ENCODE measurements around the gene TMEM207. TPM values are rescaled to one million over a fixed set of nuclear protein-coding genes. Genes with fewer than 3 reads are reported as not detected.

The TMEM207 gene
- not detected for total RNA-seq

- H3K4me1 Mint-ChIP-seq (ENCODE audit: low read depth), result peaks cover 8% of the 10 kb centered on the region
- intact Hi-C loops (cut with micrococcal nuclease), result no loop called here
Measured at GRCh38 chr3:190449801-190450200, at the start of gene TMEM207. Gene TMEM207 (minus strand): TSS chr3:190449901. CDS start chr3:190449809, 92 bp downstream.

DNA sequence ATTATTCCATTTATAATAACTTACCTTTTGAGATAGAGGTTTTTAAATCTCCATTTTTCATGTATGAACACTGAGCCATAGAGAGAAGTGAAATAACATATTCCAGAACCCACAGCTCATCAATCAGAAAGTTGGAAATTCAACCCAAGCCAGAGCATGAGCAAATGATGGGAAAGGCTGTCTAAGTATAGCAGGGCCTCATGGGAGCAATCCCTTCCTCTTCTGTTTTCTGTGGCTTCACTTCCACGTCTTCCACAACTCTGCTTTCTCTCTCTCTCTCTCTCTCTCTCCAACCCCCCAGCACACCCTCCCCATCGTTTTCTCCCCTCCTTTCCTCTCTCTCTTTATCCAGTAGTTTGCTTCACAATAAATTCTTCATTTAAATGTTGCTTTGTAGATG lies 49.4 kb upstream of the TMEM207 start:
- Mint-ChIP-seq H3K9me3 (no peaks in the 10 kb centered on the region), H3K27me3 (ENCODE audit: low read depth) (peaks cover 29% of the 10 kb centered on the region), H3K36me3 (ENCODE audit: low read depth) (no peaks in the 10 kb centered on the region), H3K27ac (no peak overlapping the region), H3K4me3 (no peak overlapping the region), H3K4me1 (ENCODE audit: low read depth) (peaks cover 4% of the 10 kb centered on the region)
- no peak for DNase-seq
- CTCF ChIA-PET, result no interaction called here
- intact Hi-C loops (cut with micrococcal nuclease), result no loop called here

More at GRCh38 chr3:190449801-190450200, at the start of gene TMEM207:
- H3K9me3 Mint-ChIP-seq, result no peaks in the 10 kb centered on the region
- H3K36me3 Mint-ChIP-seq (ENCODE audit: low read depth), result no peaks in the 10 kb centered on the region
- DNase-seq, result no peak
- H3K4me3 Mint-ChIP-seq, result no peak within 1 kb of the TSS
- H3K27me3 Mint-ChIP-seq (ENCODE audit: low read depth), result peaks cover 2% of the 10 kb centered on the region
- H3K27ac Mint-ChIP-seq, result no peak within 1 kb of the TSS
- CTCF ChIA-PET, result interaction anchor here (1.1 kb wide), 1 partner anchor 417 kb away, joined by 3 read pairs; no protein-coding TSS in a partner anchor

GRCh38 chr3:190498293-190498692 lies 48.6 kb upstream of the TMEM207 start:
- DNase-seq, result no peak
- intact Hi-C loops (cut with micrococcal nuclease), result no loop called here
- Mint-ChIP-seq H3K9me3 (no peaks in the 10 kb centered on the region), H3K36me3 (ENCODE audit: low read depth) (no peaks in the 10 kb centered on the region), H3K27me3 (ENCODE audit: low read depth) (peaks cover 30% of the 10 kb centered on the region), H3K4me3 (no peak overlapping the region), H3K27ac (no peak overlapping the region), H3K4me1 (ENCODE audit: low read depth) (peaks cover 4% of the 10 kb centered on the region)
- CTCF ChIA-PET, result no interaction called here

GRCh38 chr3:190497811-190498210 lies 48.1 kb upstream of the TMEM207 start:
- Mint-ChIP-seq H3K4me3 (no peak overlapping the region), H3K4me1 (ENCODE audit: low read depth) (peaks cover 7% of the 10 kb centered on the region), H3K27ac (no peak overlapping the region), H3K27me3 (ENCODE audit: low read depth) (peaks cover 34% of the 10 kb centered on the region), H3K9me3 (no peaks in the 10 kb centered on the region), H3K36me3 (ENCODE audit: low read depth) (no peaks in the 10 kb centered on the region)
- no peak for DNase-seq
- intact Hi-C loops (cut with micrococcal nuclease), result no loop called here
- CTCF ChIA-PET, result no interaction called here

GRCh38 chr3:190496859-190497258 lies 47.2 kb upstream of the TMEM207 start:
- intact Hi-C loops (cut with micrococcal nuclease), result no loop called here
- CTCF ChIA-PET, result interaction anchor here (0.6 kb wide), 1 partner anchor 365 kb away, joined by 6 read pairs; no protein-coding TSS in a partner anchor
- Mint-ChIP-seq H3K27me3 (ENCODE audit: low read depth) (peaks cover 34% of the 10 kb centered on the region), H3K27ac (no peak overlapping the region), H3K9me3 (no peaks in the 10 kb centered on the region), H3K4me1 (ENCODE audit: low read depth) (peaks cover 16% of the 10 kb centered on the region), H3K4me3 (no peak overlapping the region), H3K36me3 (ENCODE audit: low read depth) (no peaks in the 10 kb centered on the region)
- DNase-seq, result no peak

DNA sequence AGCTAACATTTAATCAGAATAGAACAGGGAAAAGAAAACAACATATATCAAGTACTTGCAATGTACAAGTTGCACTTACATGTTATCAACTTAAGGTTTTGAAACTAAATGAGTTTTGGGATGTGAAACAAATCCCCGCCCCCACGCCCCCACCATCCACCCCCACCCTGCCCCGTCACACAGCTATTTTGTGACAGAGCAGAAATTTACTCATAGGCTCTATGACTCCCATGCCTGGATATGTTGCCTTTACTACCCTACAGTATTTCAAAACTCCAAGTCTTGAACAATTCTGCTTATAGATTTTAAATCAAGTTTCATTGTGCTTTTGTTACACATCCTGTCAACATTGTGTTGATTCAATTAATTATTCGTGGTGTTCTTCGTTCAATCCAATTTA lies 46.1 kb upstream of the TMEM207 start:
- H3K9me3 Mint-ChIP-seq, result no peaks in the 10 kb centered on the region
- no peak for DNase-seq
- peaks cover 33% of the 10 kb centered on the region for H3K27me3 Mint-ChIP-seq (ENCODE audit: low read depth)
- H3K4me3 Mint-ChIP-seq, result no peak overlapping the region
- intact Hi-C loops (cut with micrococcal nuclease), result no loop called here
- H3K4me1 Mint-ChIP-seq (ENCODE audit: low read depth), result peaks cover 24% of the 10 kb centered on the region
- CTCF ChIA-PET, result no interaction called here
- H3K27ac Mint-ChIP-seq, result no peak overlapping the region
- no peaks in the 10 kb centered on the region for H3K36me3 Mint-ChIP-seq (ENCODE audit: low read depth)

DNA sequence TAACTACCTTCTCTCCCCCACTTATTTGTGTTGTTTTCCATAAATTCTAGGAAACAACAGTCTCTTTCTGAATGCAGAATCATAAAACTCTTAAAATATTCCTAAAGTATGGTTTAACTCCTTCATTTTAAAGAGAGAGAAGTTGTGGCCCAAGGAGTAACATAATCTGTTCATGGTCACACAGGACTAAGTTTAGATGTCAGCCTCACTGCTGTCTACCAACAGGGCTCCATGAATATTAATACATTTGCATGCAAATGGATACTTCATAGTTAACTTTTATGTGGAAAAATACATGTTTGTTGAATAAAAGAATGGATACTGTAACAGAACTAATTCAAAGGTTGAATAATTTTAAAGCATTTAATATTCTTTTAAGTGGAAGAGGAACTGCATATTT lies 45.7 kb upstream of the TMEM207 start:
- no peak for DNase-seq
- CTCF ChIA-PET, result no interaction called here
- no peaks in the 10 kb centered on the region for H3K36me3 Mint-ChIP-seq (ENCODE audit: low read depth)
- intact Hi-C loops (cut with micrococcal nuclease), result no loop called here
- no peak overlapping the region for H3K4me3 Mint-ChIP-seq
- no peak overlapping the region for H3K27ac Mint-ChIP-seq
- H3K9me3 Mint-ChIP-seq, result no peaks in the 10 kb centered on the region
- H3K4me1 Mint-ChIP-seq (ENCODE audit: low read depth), result peaks cover 24% of the 10 kb centered on the region
- H3K27me3 Mint-ChIP-seq (ENCODE audit: low read depth), result peaks cover 34% of the 10 kb centered on the region

- Mint-ChIP-seq H3K36me3 (ENCODE audit: low read depth) (no peaks in the 10 kb centered on the region), H3K27ac (no peak overlapping the region), H3K4me3 (no peak overlapping the region), H3K4me1 (ENCODE audit: low read depth) (peaks cover 24% of the 10 kb centered on the region), H3K9me3 (no peaks in the 10 kb centered on the region), H3K27me3 (ENCODE audit: low read depth) (peaks cover 36% of the 10 kb centered on the region)
- DNase-seq, result no peak
- intact Hi-C loops (cut with micrococcal nuclease), result loop anchor here (5.0 kb wide), 2 partner anchors 173 to 653 kb away; partner anchors contain the start of gene CLDN1
- CTCF ChIA-PET, result no interaction called here
Measured at GRCh38 chr3:190494907-190495306, 45.2 kb upstream of the TMEM207 start.

DNA sequence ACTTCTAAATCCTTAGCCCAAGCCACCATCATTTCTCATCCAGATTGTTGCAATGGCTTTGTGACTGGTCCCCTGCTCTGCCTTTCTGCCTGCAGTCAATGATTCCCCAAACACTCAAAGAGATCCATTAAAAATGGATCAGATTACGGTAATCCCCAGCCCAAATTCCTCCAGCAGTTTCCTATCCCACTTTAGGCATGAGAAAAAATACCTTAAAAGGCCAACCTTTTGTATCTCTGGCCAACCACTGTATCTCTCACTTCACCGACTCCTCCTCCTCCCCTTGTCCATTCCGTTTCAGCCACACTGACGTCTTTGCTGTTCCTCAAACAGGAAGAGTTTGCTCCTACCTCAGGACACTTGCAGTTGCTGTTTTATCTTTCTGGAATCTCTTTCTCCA lies 43.3 kb upstream of the TMEM207 start:
- H3K4me3 Mint-ChIP-seq, result no peak overlapping the region
- CTCF ChIA-PET, result interaction anchor here (0.5 kb wide), 1 partner anchor 9 kb away, joined by 3 read pairs; no protein-coding TSS in a partner anchor
- H3K4me1 Mint-ChIP-seq (ENCODE audit: low read depth), result peaks cover 24% of the 10 kb centered on the region
- no peak for DNase-seq
- H3K9me3 Mint-ChIP-seq, result no peaks in the 10 kb centered on the region
- no peaks in the 10 kb centered on the region for H3K36me3 Mint-ChIP-seq (ENCODE audit: low read depth)
- intact Hi-C loops (cut with micrococcal nuclease), result loop anchor here (5.0 kb wide), 2 partner anchors 171 to 651 kb away; partner anchors contain the start of gene CLDN1
- H3K27me3 Mint-ChIP-seq (ENCODE audit: low read depth), result peaks cover 42% of the 10 kb centered on the region
- H3K27ac Mint-ChIP-seq, result no peak overlapping the region

DNA sequence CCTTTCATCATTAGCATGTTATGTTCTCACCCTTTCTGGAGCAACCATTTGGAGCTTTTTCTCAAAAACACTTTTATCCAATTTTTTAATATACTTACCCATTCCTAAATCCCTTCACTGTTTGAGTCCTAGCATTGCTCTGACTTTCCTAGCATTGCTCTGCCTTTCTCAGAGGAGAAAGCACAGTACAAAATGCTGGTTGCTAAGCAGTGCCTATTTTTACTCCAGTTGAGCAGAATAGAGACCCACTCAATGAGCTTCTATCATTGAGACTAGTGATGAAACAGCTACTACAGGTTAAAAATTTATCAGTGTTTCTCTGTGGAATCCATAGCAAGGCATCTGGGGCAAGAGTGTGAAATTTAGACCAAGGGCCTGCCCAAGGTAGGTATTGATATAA lies 42.4 kb upstream of the TMEM207 start:
- CTCF ChIA-PET, result interaction anchor here (1.3 kb wide), 1 partner anchor 23 kb away, joined by 3 read pairs; no protein-coding TSS in a partner anchor
- H3K27ac Mint-ChIP-seq, result no peak overlapping the region

GRCh38 chr3:190491533-190492054 lies 41.9 kb upstream of the TMEM207 start:
- intact Hi-C loops (cut with micrococcal nuclease), result loop anchor here (1.0 to 5.0 kb wide), 8 partner anchors 22 to 649 kb away; partner anchors contain the start of gene CLDN1
- Mint-ChIP-seq H3K4me3 (no peak overlapping the region), H3K4me1 (ENCODE audit: low read depth) (peaks cover 24% of the 10 kb centered on the region), H3K36me3 (ENCODE audit: low read depth) (no peaks in the 10 kb centered on the region), H3K27me3 (ENCODE audit: low read depth) (peaks cover 46% of the 10 kb centered on the region), H3K27ac (no peak overlapping the region), H3K9me3 (no peaks in the 10 kb centered on the region)
- DNase-seq, result peak; percentile 30
- CTCF ChIA-PET, result interaction anchor here (1.3 kb wide), 1 partner anchor 23 kb away, joined by 3 read pairs; no protein-coding TSS in a partner anchor

More for the DNA sequence above, 42.4 kb upstream of the TMEM207 start:
- H3K9me3 Mint-ChIP-seq, result no peaks in the 10 kb centered on the region
- H3K27me3 Mint-ChIP-seq (ENCODE audit: low read depth), result peaks cover 46% of the 10 kb centered on the region
- H3K4me3 Mint-ChIP-seq, result no peak overlapping the region
- H3K4me1 Mint-ChIP-seq (ENCODE audit: low read depth), result peaks cover 24% of the 10 kb centered on the region
- no peak for DNase-seq
- intact Hi-C loops (cut with micrococcal nuclease), result loop anchor here (5.0 kb wide), 2 partner anchors 170 to 650 kb away; partner anchors contain the start of gene CLDN1
- no peaks in the 10 kb centered on the region for H3K36me3 Mint-ChIP-seq (ENCODE audit: low read depth)

GRCh38 chr3:190486908-190487607 lies 37.4 kb upstream of the TMEM207 start:
- no peak for DNase-seq
- peaks cover 42% of the 10 kb centered on the region for H3K27me3 Mint-ChIP-seq (ENCODE audit: low read depth)
- peaks cover 10% of the 10 kb centered on the region for H3K4me1 Mint-ChIP-seq (ENCODE audit: low read depth)
- intact Hi-C loops (cut with micrococcal nuclease), result no loop called here
- CTCF ChIA-PET, result no interaction called here
- no peak overlapping the region for H3K27ac Mint-ChIP-seq
- no peaks in the 10 kb centered on the region for H3K36me3 Mint-ChIP-seq (ENCODE audit: low read depth)
- H3K9me3 Mint-ChIP-seq, result no peaks in the 10 kb centered on the region
- no peak overlapping the region for H3K4me3 Mint-ChIP-seq

DNA sequence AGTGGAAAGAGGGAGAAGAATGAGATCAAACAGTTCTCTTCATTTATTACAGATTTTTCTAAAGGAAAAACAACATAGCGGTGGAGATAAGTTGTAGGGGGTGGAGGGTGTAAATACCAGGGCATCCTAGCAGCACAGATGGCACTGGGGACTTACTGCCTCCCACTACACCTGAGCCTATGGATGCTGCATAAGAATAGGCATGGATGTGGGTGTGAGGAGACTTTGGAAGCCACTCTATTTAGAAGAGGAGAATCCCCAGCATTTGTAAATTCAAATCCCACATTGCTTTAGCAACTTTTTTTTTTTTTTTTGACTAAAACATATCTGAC lies 36.8 kb upstream of the TMEM207 start:
- no peak for DNase-seq
- CTCF ChIA-PET, result no interaction called here
- H3K9me3 Mint-ChIP-seq, result no peaks in the 10 kb centered on the region
- H3K27ac Mint-ChIP-seq, result no peak overlapping the region
- peaks cover 4% of the 10 kb centered on the region for H3K4me1 Mint-ChIP-seq (ENCODE audit: low read depth)
- no peaks in the 10 kb centered on the region for H3K36me3 Mint-ChIP-seq (ENCODE audit: low read depth)
- peaks cover 42% of the 10 kb centered on the region for H3K27me3 Mint-ChIP-seq (ENCODE audit: low read depth)
- intact Hi-C loops (cut with micrococcal nuclease), result no loop called here
- no peak overlapping the region for H3K4me3 Mint-ChIP-seq
